A549 treated with AZD9567 at 1 μM for 4 hours (cell line): ENCODE measurements around the gene ARSI. TPM values are rescaled to one million over a fixed set of nuclear protein-coding genes. Genes with fewer than 3 reads are reported as not detected.

ENCODE experiments used
- total RNA-seq: library from RNA; stranded (reverse); fragments of 200-300 nt; extraction: Qiagen RNA extraction; gene quantifications from 5 replicates; pipeline ENCODE4 v1.2.3, GENCODE V29; 2022; ENCODE audit not compliant: insufficient read depth

Gene ARSI
- total RNA-seq, result 24.7 to 28.6 TPM (median 26.6 TPM) in 5 replicates

DNA sequence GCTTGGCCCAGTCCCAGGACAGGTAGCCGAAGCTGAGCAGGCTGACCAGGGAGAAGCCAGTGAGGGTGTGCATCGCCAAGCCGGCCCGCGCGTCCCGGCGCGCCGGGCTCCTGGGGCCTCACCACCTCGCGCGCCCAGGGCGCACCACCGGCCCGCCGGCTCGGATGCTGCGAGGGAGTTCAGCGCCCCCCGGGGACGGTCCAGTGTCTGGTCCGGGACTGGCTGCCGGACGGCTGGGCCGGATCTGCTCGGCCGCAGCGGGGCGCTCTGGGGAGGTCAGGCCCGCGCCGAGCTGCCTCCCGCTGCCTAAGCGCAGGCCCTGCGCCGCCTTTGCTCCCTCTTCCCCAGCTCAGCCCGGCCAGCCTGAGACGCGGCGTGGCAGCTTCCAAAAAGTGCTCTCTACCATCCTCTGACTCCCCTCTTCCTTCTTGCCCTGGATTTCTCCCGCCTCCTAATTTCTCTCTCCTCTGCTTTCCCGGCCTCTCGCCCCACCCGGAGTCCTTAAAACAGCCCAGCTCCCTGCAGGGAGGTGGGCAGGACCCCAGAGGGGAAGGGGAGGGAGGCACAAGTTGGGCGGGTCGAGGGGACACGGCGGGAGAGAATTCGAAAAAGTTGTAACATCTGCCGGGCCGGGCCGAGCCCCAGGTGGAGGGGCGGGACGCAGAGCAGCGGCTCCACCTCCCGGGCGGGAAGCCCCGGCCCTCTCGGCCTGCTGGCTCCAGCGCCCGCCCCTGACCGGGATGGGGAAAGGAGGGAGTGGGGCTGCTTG is at the start of gene ARSI:
TSS of gene ARSI (minus strand) at position 605 of the 769 bp plus-strand sequence. CDS start at position 73, 532 bp downstream.

DNA sequence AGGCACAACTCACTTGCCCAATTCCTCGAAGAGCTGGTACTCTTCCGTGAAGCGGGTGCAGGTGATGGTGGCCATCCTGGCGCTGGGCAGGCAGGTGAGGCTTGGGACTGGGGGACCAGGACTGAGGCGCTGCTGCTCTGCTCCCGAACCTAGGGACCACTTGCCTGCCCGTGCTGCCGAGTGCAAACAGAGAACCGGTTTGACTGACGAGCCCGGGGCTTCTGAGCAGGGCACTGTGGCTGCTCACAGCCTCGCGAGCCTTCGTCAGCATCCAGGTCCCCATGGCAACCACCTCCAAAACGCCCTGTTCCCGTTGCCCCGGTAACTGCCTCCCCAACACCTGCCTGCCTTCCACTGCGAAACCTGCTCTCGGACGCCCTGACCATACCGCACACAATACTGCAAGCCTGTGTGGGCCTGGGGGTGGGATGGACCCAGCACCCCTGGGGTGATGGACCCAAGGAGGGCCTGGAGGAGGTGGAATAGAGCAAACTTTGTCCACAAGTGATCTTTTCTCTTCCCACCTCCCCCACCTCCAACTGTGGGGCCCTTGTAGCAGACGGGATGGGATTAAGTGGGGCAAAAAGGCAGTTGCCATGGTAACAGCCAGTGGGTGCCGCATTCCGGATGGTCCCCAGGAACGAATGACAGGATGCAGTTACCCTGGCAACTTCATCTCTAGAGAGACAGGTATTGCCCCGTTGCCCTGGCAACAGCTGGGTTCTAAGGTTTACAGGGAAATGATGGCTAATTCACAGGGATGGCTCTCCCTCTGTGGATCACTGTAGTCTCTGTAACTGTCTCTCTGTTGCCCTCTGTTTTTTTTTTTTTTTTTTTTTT is 12.9 kb downstream of the ARSI start, which contains the start of gene CAMK2A:
TSS of gene CAMK2A (minus strand) at position 223 of the 840 bp plus-strand sequence. CDS start at position 75, 148 bp downstream.

Other genes with a start within 250 kb of the ARSI start
- 0.07 to 0.14 TPM (median 0.12 TPM) in 4 of 5 replicates, not detected in the other for gene CSF1R, start 216.4 kb downstream of the ARSI start, total RNA-seq
- gene PDGFRB, start 147.1 kb downstream of the ARSI start, total RNA-seq, result 0.14 to 0.47 TPM (median 0.37 TPM) in 4 of 5 replicates, not detected in the other
- gene CDX1, start 136.1 kb downstream of the ARSI start, total RNA-seq, result not detected in 5 replicates
- 0.02 to 0.06 TPM in 2 of 5 replicates, not detected in the others for gene SLC6A7, start 112.8 kb downstream of the ARSI start, total RNA-seq
- 0.50 to 2.3 TPM (median 0.83 TPM) in 5 replicates for gene CAMK2A, start 13.1 kb downstream of the ARSI start, total RNA-seq
- 57.1 to 74.5 TPM (median 69.6 TPM) in 5 replicates for gene TCOF1, start 54.8 kb upstream of the ARSI start, total RNA-seq
- 0.09 to 0.17 TPM (median 0.10 TPM) in 4 of 5 replicates, not detected in the other for gene CD74, start 110.0 kb upstream of the ARSI start, total RNA-seq
- 2,476 to 3,076 TPM (median 2,996 TPM) in 5 replicates for gene RPS14, start 146.8 kb upstream of the ARSI start, total RNA-seq
- 43.9 to 55.7 TPM (median 53.4 TPM) in 5 replicates for gene NDST1, start 205.2 kb upstream of the ARSI start, total RNA-seq